SK-N-SH (cell line): ENCODE data around the gene RAB4B. TPM values are rescaled to one million over a fixed set of nuclear protein-coding genes. Genes with fewer than 3 reads are reported as not detected.
A peak's percentile ranks its signal among the peaks of the same experiment; 100 is the strongest.

ENCODE experiments used
- CTCF ChIA-PET: fragments of 300-600, 350-600 bp; formaldehyde crosslinking; extraction: SDS; loops from one replicate; lab custom pipeline; 2021; lab: Yijun Ruan, JAX
- POLR2A ChIA-PET: fragments of 350-600 bp; sonication (Branson Sonifier 250); formaldehyde crosslinking; extraction: SDS; loops from one replicate; lab custom pipeline; 2020; ENCODE audit warnings: antibody characterized with exemption, inconsistent platforms; lab: Yijun Ruan, JAX
- DNase-seq: peaks from one replicate; pipeline ENCODE4 v3.0.0; 2012
- H2AFZ ChIP-seq: fragments of 200-600 bp; sonication (generic); 2 replicates; pipeline ENCODE4 v1.8.1; 2016; ENCODE audit warnings: antibody characterized with exemption, mild to moderate bottlenecking, low read depth
- H3F3A ChIP-seq: fragments of 200-600 bp; sonication (generic); replicated peaks from 2 replicates; pipeline ENCODE3; 2016; ENCODE audit warnings: antibody characterized with exemption, mild to moderate bottlenecking; ENCODE audit not compliant: insufficient read depth
- H3K27ac ChIP-seq, 2 experiments: fragments of 200-500 bp in 1 of 2; fragments of 200-600 bp in 1 of 2; sonication (Bioruptor generic) in 1 of 2; sonication (generic), shearing (Covaris generic) in 1 of 2; 2 replicates each; pipeline versions ENCODE4 v1.5.1 to v1.6.1; 2014 to 2016; ENCODE audit warnings: low read depth in 2 of 2, inconsistent platforms in 1 of 2, low read length in 1 of 2, mild to moderate bottlenecking in 1 of 2, mixed read lengths in 1 of 2
- H3K27me3 ChIP-seq: fragments of 200-600 bp; sonication (generic), shearing (Covaris generic); 2 replicates; pipeline ENCODE4 v1.6.1; 2016; ENCODE audit warnings: mixed run types; ENCODE audit not compliant: insufficient read depth
- H3K36me3 ChIP-seq, 2 experiments: fragments of 200-500 bp in 1 of 2; fragments of 200-600 bp in 1 of 2; sonication (Bioruptor generic) in 1 of 2; sonication (generic) in 1 of 2; replicated peaks in 1 of 2; 2 replicates each; pipeline versions ENCODE3 to v1.5.1; 2014 to 2016; ENCODE audit warnings: low read length in 1 of 2, mild to moderate bottlenecking in 1 of 2; ENCODE audit not compliant: insufficient read depth in 2 of 2, control insufficient read depth in 1 of 2
- H3K4me1 ChIP-seq, 2 experiments: fragments of 200-500 bp in 1 of 2; fragments of 200-600 bp in 1 of 2; sonication (Bioruptor generic) in 1 of 2; sonication (generic), shearing (Covaris generic) in 1 of 2; 2 replicates each; pipeline versions ENCODE4 v1.5.1 to v1.6.1; 2014 to 2016; ENCODE audit warnings: low read depth in 1 of 2, low read length in 1 of 2, mixed run types in 1 of 2; ENCODE audit not compliant: insufficient read depth in 2 of 2, control insufficient read depth in 1 of 2
- H3K4me2 ChIP-seq: fragments of 200-600 bp; sonication (generic), shearing (Covaris generic); 2 replicates; pipeline ENCODE4 v1.6.1; 2017; ENCODE audit warnings: mixed run types
- H3K4me3 ChIP-seq, 2 experiments: fragments of 200-500 bp in 1 of 2; fragments of 200-600 bp in 1 of 2; sonication (Bioruptor generic) in 1 of 2; sonication (generic), shearing (Covaris generic) in 1 of 2; 2 replicates each; pipeline versions ENCODE4 v1.5.1 to v1.8.1; 2014 to 2016; ENCODE audit warnings: low read depth in 2 of 2, inconsistent platforms in 1 of 2, low read length in 1 of 2, mild to moderate bottlenecking in 1 of 2, mixed read lengths in 1 of 2, moderate library complexity in 1 of 2
- H3K79me2 ChIP-seq: fragments of 200-600 bp; sonication (generic); 2 replicates; pipeline ENCODE4 v1.8.1; 2017; ENCODE audit warnings: mild to moderate bottlenecking; ENCODE audit not compliant: insufficient read depth
- H3K9ac ChIP-seq: fragments of 200-600 bp; sonication (generic); 2 replicates; pipeline ENCODE4 v1.6.1; 2017; ENCODE audit warnings: mixed run types
- H3K9me2 ChIP-seq: fragments of 200-600 bp; sonication (generic); 2 replicates; pipeline ENCODE4 v1.6.1; 2017; ENCODE audit warnings: mixed run types
- H3K9me3 ChIP-seq: fragments of 200-600 bp; sonication (generic); 2 replicates; pipeline ENCODE4 v1.6.1; 2017; ENCODE audit warnings: mixed run types, mild to moderate bottlenecking, moderate library complexity
- H4K20me1 ChIP-seq: fragments of 200-600 bp; sonication (generic); 2 replicates; pipeline ENCODE4 v1.6.1; 2017; ENCODE audit warnings: mild to moderate bottlenecking, mixed run types; ENCODE audit not compliant: insufficient read depth
- CHD2 ChIP-seq: fragments of 150-350 bp; IDR thresholded peaks from 2 replicates; pipeline ENCODE4 v1.6.1; 2018; ENCODE audit warnings: low read length; ENCODE audit not compliant: partially characterized antibody
- EZH2phosphoT487 ChIP-seq: fragments of 200-600 bp; sonication (generic); IDR thresholded peaks from 2 replicates; pipeline ENCODE4 v1.6.1; 2017; ENCODE audit warnings: low read depth, mixed run types, mild to moderate bottlenecking, antibody characterized with exemption, moderate library complexity, borderline replicate concordance
- FOSL2 ChIP-seq: IDR thresholded peaks from 2 replicates; pipeline ENCODE4 v1.4.0; 2012; ENCODE audit warnings: low read depth, mild to moderate bottlenecking, moderate library complexity, borderline replicate concordance
- FOXJ3 ChIP-seq: sonication (generic); formaldehyde crosslinking; IDR thresholded peaks from 2 replicates; pipeline ENCODE4 v1.5.1; 2020; ENCODE audit warnings: mild to moderate bottlenecking, missing genetic modification reagents
- GABPA ChIP-seq: IDR thresholded peaks from 2 replicates; pipeline ENCODE4 v1.4.0; 2012; ENCODE audit warnings: low read depth, mild to moderate bottlenecking
- JUND ChIP-seq: IDR thresholded peaks from 2 replicates; pipeline ENCODE4 v1.4.0; 2012
- MEF2A ChIP-seq: IDR thresholded peaks from 2 replicates; pipeline ENCODE4 v1.4.0; 2012; ENCODE audit warnings: low read depth, borderline replicate concordance
- MXI1 ChIP-seq: IDR thresholded peaks from 2 replicates; pipeline ENCODE4 v1.6.1; 2012; ENCODE audit warnings: mild to moderate bottlenecking, low read depth, low read length, improper control_type of control experiment
- RAD21 ChIP-seq: IDR thresholded peaks from 2 replicates; pipeline ENCODE4 v1.6.1; 2012; ENCODE audit warnings: mild to moderate bottlenecking, low read length
- RCOR1 ChIP-seq: fragments of 150-350 bp; IDR thresholded peaks from 2 replicates; pipeline ENCODE4 v1.6.1; 2017; ENCODE audit warnings: antibody characterized with exemption, low read length
- RFX5 ChIP-seq: IDR thresholded peaks from 2 replicates; pipeline ENCODE4 v1.6.1; 2012; ENCODE audit warnings: mild to moderate bottlenecking, improper control_type of control experiment, low read length
- RXRA ChIP-seq: IDR thresholded peaks from 2 replicates; pipeline ENCODE4 v1.4.0; 2012; ENCODE audit warnings: low read depth, mild to moderate bottlenecking, borderline replicate concordance
- SIN3A ChIP-seq: IDR thresholded peaks from 2 replicates; pipeline ENCODE4 v1.6.1; 2012; ENCODE audit warnings: low read depth, mild to moderate bottlenecking, low read length, moderate library complexity, borderline replicate concordance
- SMC3 ChIP-seq: IDR thresholded peaks from 2 replicates; pipeline ENCODE4 v1.6.1; 2012; ENCODE audit warnings: low read depth, low read length, improper control_type of control experiment
- TEAD4 ChIP-seq: IDR thresholded peaks from 2 replicates; pipeline ENCODE4 v1.4.0; 2012; ENCODE audit warnings: mild to moderate bottlenecking, borderline replicate concordance; ENCODE audit not compliant: insufficient read depth
- YY1 ChIP-seq: IDR thresholded peaks from 2 replicates; pipeline ENCODE4 v1.4.0; 2012; ENCODE audit warnings: low read depth, mild to moderate bottlenecking
- WGBS: methylation state at CpG from one replicate; pipeline ENCODE4 v1.1.6; 2017; ENCODE audit warnings: low lambda C conversion rate; 5-methylcytosine and 5-hydroxymethylcytosine counted together
- polyA plus RNA-seq, 3 experiments: library from polyadenylated mRNA; depleted of rRNA; stranded (reverse); fragments of >200 nt; gene quantifications; 2 replicates each; pipeline ENCODE4 v1.2.3, GENCODE V29; 2012
- TF ChIP-seq, protein P1 (sequence below): fragments of 150-350 bp; IDR thresholded peaks from 2 replicates; pipeline ENCODE4 v1.6.1; 2017; ENCODE audit warnings: antibody characterized with exemption, low read length, low read depth, borderline replicate concordance
- TF ChIP-seq, protein P2 (sequence below): IDR thresholded peaks from 2 replicates; pipeline ENCODE4 v1.4.0; 2012; ENCODE audit warnings: low read depth, borderline replicate concordance
- TF ChIP-seq, protein P3 (sequence below): fragments of 150-350 bp; IDR thresholded peaks from 2 replicates; pipeline ENCODE4 v1.6.1; 2016; ENCODE audit warnings: mild to moderate bottlenecking, low read depth, low read length
- TF ChIP-seq, protein P4 (sequence below): IDR thresholded peaks from 2 replicates; pipeline ENCODE4 v1.4.0; 2012; ENCODE audit warnings: low read depth
- TF ChIP-seq, protein P5 (sequence below): IDR thresholded peaks from 2 replicates; pipeline ENCODE4 v1.6.1; 2012; ENCODE audit warnings: mild to moderate bottlenecking, low read depth, low read length, moderate library complexity

RAB4B gene
- polyA plus RNA-seq, 1 of the 3 experiments (the other 2 are of a cell fraction) = 53.2 TPM

DNA sequence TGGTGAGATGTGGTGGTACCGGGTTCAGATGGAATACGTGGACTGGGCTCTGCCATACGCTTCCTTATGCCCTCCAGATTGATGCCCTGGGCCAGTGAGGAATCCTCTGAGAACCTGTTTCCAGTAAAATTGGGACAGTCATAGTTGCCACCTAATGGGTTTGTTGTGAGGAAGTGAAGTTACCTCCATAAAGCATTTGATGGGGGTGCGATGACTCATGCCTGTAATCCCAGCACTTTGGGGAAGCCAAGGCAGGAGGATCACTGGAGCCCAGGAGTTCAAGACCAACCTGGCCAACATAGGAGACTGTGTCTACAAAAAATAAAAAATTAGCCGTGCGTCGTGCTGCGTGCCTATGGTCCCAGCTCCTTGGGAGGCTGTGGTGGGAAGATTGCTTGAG is 22.3 kb upstream of the RAB4B start:
- H3K4me3 ChIP-seq = no peak overlapping the region
- POLR2A ChIA-PET = interaction anchor here (0.7 kb wide), 1 partner anchor 71 kb away, joined by 6 read pairs; no protein-coding TSS in a partner anchor
- no peaks in the 10 kb centered on the region for H3K9me2 ChIP-seq
- H3K4me2 ChIP-seq = 0 out of 2 replicates have a peak overlapping the region, but pooled peaks have one; percentile 10
- H3K9me3 ChIP-seq = no peaks in the 10 kb centered on the region
- peaks cover 42% of the 10 kb centered on the region for H4K20me1 ChIP-seq
- H2AFZ ChIP-seq = no peak overlapping the region
- H3K36me3 ChIP-seq = peaks cover 22 to 43% of the 10 kb centered on the region in 2 experiments
- 93% methylated on average over 8 of the region's 8 CpGs for WGBS
- DNase-seq = no peak
- H3K27me3 ChIP-seq = no peaks in the 10 kb centered on the region
- CTCF ChIA-PET = no interaction called here
- TF ChIP-seq EZH2phosphoT487 (no peak), SMC3 (no peak), TEAD4 (no peak), FOSL2 (no peak), MEF2A (no peak)
- TF ChIP-seq, protein P1, sequence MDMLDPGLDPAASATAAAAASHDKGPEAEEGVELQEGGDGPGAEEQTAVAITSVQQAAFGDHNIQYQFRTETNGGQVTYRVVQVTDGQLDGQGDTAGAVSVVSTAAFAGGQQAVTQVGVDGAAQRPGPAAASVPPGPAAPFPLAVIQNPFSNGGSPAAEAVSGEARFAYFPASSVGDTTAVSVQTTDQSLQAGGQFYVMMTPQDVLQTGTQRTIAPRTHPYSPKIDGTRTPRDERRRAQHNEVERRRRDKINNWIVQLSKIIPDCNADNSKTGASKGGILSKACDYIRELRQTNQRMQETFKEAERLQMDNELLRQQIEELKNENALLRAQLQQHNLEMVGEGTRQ = no peak
- TF ChIP-seq, protein P2, sequence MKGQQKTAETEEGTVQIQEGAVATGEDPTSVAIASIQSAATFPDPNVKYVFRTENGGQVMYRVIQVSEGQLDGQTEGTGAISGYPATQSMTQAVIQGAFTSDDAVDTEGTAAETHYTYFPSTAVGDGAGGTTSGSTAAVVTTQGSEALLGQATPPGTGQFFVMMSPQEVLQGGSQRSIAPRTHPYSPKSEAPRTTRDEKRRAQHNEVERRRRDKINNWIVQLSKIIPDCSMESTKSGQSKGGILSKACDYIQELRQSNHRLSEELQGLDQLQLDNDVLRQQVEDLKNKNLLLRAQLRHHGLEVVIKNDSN = no peak
- TF ChIP-seq, protein P3, sequence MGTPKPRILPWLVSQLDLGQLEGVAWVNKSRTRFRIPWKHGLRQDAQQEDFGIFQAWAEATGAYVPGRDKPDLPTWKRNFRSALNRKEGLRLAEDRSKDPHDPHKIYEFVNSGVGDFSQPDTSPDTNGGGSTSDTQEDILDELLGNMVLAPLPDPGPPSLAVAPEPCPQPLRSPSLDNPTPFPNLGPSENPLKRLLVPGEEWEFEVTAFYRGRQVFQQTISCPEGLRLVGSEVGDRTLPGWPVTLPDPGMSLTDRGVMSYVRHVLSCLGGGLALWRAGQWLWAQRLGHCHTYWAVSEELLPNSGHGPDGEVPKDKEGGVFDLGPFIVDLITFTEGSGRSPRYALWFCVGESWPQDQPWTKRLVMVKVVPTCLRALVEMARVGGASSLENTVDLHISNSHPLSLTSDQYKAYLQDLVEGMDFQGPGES = no peak
- no peak overlapping the region for H3K27ac ChIP-seq
- no peak overlapping the region for H3K9ac ChIP-seq
- peaks cover 7% of the 10 kb centered on the region for H3F3A ChIP-seq
- peaks cover 84% of the 10 kb centered on the region for H3K79me2 ChIP-seq
- peaks cover 7 to 11% of the 10 kb centered on the region in 2 experiments; a peak in 2 of 4 replicates for H3K4me1 ChIP-seq

DNA sequence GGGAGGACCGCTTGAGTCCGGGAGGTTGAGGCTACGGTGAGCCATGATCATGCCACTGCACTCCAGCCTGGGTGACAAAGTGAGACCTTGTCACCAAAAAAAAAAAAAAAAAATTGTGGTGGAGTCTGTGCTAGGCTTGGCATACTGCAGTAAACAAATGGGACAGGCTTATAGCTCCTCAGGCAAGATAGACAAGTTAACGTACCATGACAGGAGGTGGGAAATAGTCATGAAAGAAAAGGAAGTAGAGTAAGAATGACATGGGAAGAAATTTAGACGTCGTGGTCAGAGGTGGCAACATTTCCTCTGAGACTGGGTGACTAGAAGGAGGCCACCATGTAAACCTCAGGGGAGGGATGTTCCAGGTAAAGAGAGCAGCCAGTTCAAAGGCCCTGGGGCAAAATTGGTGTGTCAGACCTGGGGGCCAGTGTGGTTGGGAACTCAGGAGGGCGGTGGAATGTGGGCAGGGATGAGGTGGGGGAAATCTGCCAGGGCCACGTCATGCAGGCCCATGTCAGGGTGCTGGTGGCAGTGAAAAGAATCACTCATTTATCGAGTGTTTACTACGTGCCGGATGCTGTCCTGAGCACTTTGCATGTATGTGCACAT is 21.4 kb upstream of the RAB4B start:
- Histone ChIP-seq H3K9me3 (no peaks in the 10 kb centered on the region), H3K79me2 (peaks cover 83% of the 10 kb centered on the region), H3K36me3 (peaks cover 26 to 43% of the 10 kb centered on the region in 2 experiments), H3K27me3 (no peaks in the 10 kb centered on the region), H3K9ac (no peak overlapping the region), H3F3A (peaks cover 7% of the 10 kb centered on the region), H2AFZ (no peak overlapping the region), H3K27ac (no peak overlapping the region), H3K4me1 (peaks cover 7 to 11% of the 10 kb centered on the region in 2 experiments; a peak in 2 of 4 replicates), H4K20me1 (peaks cover 42% of the 10 kb centered on the region), H3K4me2 (no peak overlapping the region), H3K4me3 (no peak overlapping the region), H3K9me2 (no peaks in the 10 kb centered on the region)
- no peak for DNase-seq
- ChIA-PET POLR2A (interaction anchor here (0.7 to 2.4 kb wide), 2 partner anchors 21 to 72 kb away, joined by 6 to 7 read pairs; partner anchors contain the start of gene RAB4B), CTCF (no interaction called here)
- 93% methylated on average over 11 of the region's 11 CpGs for WGBS
- TF ChIP-seq SIN3A = no peak
- TF ChIP-seq CHD2 = no peak
- no peak for TF ChIP-seq RAD21
- no peak for TF ChIP-seq YY1
- TF ChIP-seq, protein P4, sequence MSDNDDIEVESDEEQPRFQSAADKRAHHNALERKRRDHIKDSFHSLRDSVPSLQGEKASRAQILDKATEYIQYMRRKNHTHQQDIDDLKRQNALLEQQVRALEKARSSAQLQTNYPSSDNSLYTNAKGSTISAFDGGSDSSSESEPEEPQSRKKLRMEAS = no peak
- TF ChIP-seq JUND = no peak
- no peak for TF ChIP-seq GABPA
- no peak for TF ChIP-seq TEAD4
- TF ChIP-seq, protein P5, sequence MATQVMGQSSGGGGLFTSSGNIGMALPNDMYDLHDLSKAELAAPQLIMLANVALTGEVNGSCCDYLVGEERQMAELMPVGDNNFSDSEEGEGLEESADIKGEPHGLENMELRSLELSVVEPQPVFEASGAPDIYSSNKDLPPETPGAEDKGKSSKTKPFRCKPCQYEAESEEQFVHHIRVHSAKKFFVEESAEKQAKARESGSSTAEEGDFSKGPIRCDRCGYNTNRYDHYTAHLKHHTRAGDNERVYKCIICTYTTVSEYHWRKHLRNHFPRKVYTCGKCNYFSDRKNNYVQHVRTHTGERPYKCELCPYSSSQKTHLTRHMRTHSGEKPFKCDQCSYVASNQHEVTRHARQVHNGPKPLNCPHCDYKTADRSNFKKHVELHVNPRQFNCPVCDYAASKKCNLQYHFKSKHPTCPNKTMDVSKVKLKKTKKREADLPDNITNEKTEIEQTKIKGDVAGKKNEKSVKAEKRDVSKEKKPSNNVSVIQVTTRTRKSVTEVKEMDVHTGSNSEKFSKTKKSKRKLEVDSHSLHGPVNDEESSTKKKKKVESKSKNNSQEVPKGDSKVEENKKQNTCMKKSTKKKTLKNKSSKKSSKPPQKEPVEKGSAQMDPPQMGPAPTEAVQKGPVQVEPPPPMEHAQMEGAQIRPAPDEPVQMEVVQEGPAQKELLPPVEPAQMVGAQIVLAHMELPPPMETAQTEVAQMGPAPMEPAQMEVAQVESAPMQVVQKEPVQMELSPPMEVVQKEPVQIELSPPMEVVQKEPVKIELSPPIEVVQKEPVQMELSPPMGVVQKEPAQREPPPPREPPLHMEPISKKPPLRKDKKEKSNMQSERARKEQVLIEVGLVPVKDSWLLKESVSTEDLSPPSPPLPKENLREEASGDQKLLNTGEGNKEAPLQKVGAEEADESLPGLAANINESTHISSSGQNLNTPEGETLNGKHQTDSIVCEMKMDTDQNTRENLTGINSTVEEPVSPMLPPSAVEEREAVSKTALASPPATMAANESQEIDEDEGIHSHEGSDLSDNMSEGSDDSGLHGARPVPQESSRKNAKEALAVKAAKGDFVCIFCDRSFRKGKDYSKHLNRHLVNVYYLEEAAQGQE = no peak
- no peak for TF ChIP-seq RFX5
- no peak for TF ChIP-seq EZH2phosphoT487
- no peak for TF ChIP-seq MXI1
- TF ChIP-seq RXRA = no peak
- TF ChIP-seq FOXJ3 (CRISPR knock-in tag) = no peak
- TF ChIP-seq SMC3 = no peak
- no peak for TF ChIP-seq FOSL2
- no peak for TF ChIP-seq RCOR1
